K562 (cell line): ENCODE data around the gene EFCAB5. TPM values are rescaled to one million over a fixed set of nuclear protein-coding genes. Genes with fewer than 3 reads are reported as not detected.
"Not testable (repeated sequence)": the region's sequence is repeated elsewhere in the genome, so short reads cannot be mapped to it uniquely, and the experiment has no call there.

ENCODE experiments used
- ATAC-seq: fragments of 200-7000 bp; cut with Tn5 transposase; 3 replicates; pipeline ENCODE4 v1.9.1; 2020; ENCODE audit warnings: moderate library complexity
- BruUV-seq: library from RNA; stranded (reverse); fragments of 400-500 nt; replicated peaks from 2 replicates; lab custom pipeline; 2021; lab: Mats Ljungman, UMichigan
- CTCF ChIA-PET: fragments of 300-600 bp; formaldehyde crosslinking; extraction: SDS; loops from one replicate; lab custom pipeline; 2021; ENCODE audit warnings: low intra/inter-chr PET ratio; lab: Yijun Ruan, JAX
- POLR2A ChIA-PET: fragments of 300-600, 350-650 bp; sonication (Branson Sonifier 250); formaldehyde crosslinking; extraction: SDS; loops from one replicate; lab custom pipeline; 2021; ENCODE audit warnings: antibody characterized with exemption, inconsistent platforms; lab: Yijun Ruan, JAX
- DNase-seq, 4 experiments: peaks; one replicate each; pipeline versions ENCODE4 v3.0.0 to v3.0.0-alpha.2; 2011 to 2018; ENCODE audit warnings: low spot score in 3 of 4, mixed read lengths in 3 of 4; ENCODE audit errors: extremely low read depth in 1 of 4
- FAIRE-seq: peaks from 2 replicates; lab custom pipeline; 2011; peaks lifted over from hg19 to GRCh38; lab: Jason Lieb, UNC
- H2AFZ ChIP-seq: 2 replicates; pipeline ENCODE4 v1.6.0; 2011; ENCODE audit warnings: low read depth, low read length, control low read depth, inconsistent platforms
- H3K27ac ChIP-seq: fragments of 200-600 bp; 3 replicates; pipeline ENCODE4 v1.8.0; 2011; ENCODE audit warnings: low read depth, mild to moderate bottlenecking, control low read depth, inconsistent platforms, low read length, moderate library complexity, mixed read lengths; ENCODE audit errors: extremely low read depth
- H3K27me3 ChIP-seq, 2 experiments: fragments of 300-600 bp in 1 of 2; 2 replicates in 1 of 2; 3 replicates in 1 of 2; pipeline versions ENCODE4 v1.6.0 to v1.8.0; 2011; ENCODE audit warnings: inconsistent platforms in 2 of 2, low read length in 2 of 2, mild to moderate bottlenecking in 1 of 2, mixed read lengths in 1 of 2, moderate library complexity in 1 of 2; ENCODE audit not compliant: control insufficient read depth in 2 of 2, insufficient read depth in 2 of 2
- H3K36me3 ChIP-seq: fragments of 300-600 bp; 3 replicates; pipeline ENCODE4 v1.8.0; 2011; ENCODE audit warnings: mild to moderate bottlenecking, low read length, inconsistent platforms; ENCODE audit not compliant: control insufficient read depth, insufficient read depth
- H3K4me1 ChIP-seq, 2 experiments: fragments of 200-600 bp in 1 of 2; replicated peaks in 1 of 2; 2 replicates in 1 of 2; 3 replicates in 1 of 2; pipeline versions ENCODE4 v1.5.1 to v1.8.0; 2011; ENCODE audit warnings: inconsistent platforms in 2 of 2, low read length in 2 of 2, mild to moderate bottlenecking in 1 of 2, mixed read lengths in 1 of 2, moderate library complexity in 1 of 2; ENCODE audit not compliant: control insufficient read depth in 2 of 2, insufficient read depth in 2 of 2
- H3K4me2 ChIP-seq: 2 replicates; pipeline ENCODE4 v1.6.1; 2011; ENCODE audit warnings: low read length, control low read depth, inconsistent platforms, mixed read lengths; ENCODE audit not compliant: insufficient read depth
- H3K4me3 ChIP-seq: fragments of 200-600 bp; sonication (generic), shearing (Covaris generic); 2 replicates; pipeline ENCODE4 v1.5.1; 2016; ENCODE audit warnings: control low read depth, inconsistent platforms
- H3K79me2 ChIP-seq: fragments of 200-600 bp; 3 replicates; pipeline ENCODE4 v1.8.0; 2011; ENCODE audit warnings: low read length, inconsistent platforms; ENCODE audit not compliant: control insufficient read depth, insufficient read depth
- H3K9ac ChIP-seq, 2 experiments: 2 replicates each; pipeline versions ENCODE4 v1.6.0 to v1.6.1; 2011; ENCODE audit warnings: low read depth in 2 of 2, low read length in 2 of 2, control low read depth in 1 of 2, inconsistent platforms in 1 of 2, mild to moderate bottlenecking in 1 of 2, mixed read lengths in 1 of 2; ENCODE audit not compliant: insufficient read depth in 1 of 2
- H3K9me1 ChIP-seq: one replicate; pipeline ENCODE4 v1.6.0; 2011; ENCODE audit warnings: inconsistent platforms, mild to moderate bottlenecking, low read length, moderate library complexity; ENCODE audit not compliant: control insufficient read depth, insufficient read depth
- H3K9me3 ChIP-seq: replicated peaks from 2 replicates; pipeline ENCODE4 v1.5.1; 2011; ENCODE audit warnings: low read depth, low read length, inconsistent platforms; ENCODE audit not compliant: control insufficient read depth, insufficient read depth
- H4K20me1 ChIP-seq: replicated peaks from 2 replicates; pipeline ENCODE4 v1.6.1; 2011; ENCODE audit warnings: low read length, inconsistent platforms, mixed read lengths; ENCODE audit not compliant: control insufficient read depth, insufficient read depth
- ARID1B ChIP-seq: fragments of 450-650 bp; IDR thresholded peaks from 2 replicates; pipeline ENCODE4 v1.6.1; 2016; ENCODE audit warnings: antibody characterized with exemption, mild to moderate bottlenecking, inconsistent platforms
- ATF3 ChIP-seq, 2 experiments: fragments of 450-650 bp in 1 of 2; sonication (generic) in 1 of 2; formaldehyde crosslinking in 1 of 2; IDR thresholded peaks in 1 of 2; conservative IDR thresholded peaks in 1 of 2; 2 replicates each; pipeline versions ENCODE4 v1.6.1 to v1.8.1; 2016 to 2023; ENCODE audit warnings: mild to moderate bottlenecking in 2 of 2, moderate library complexity in 2 of 2, inconsistent platforms in 1 of 2, missing genetic modification reagents in 1 of 2
- CBFA2T3 ChIP-seq: fragments of 450-650 bp; IDR thresholded peaks from 2 replicates; pipeline ENCODE4 v1.6.1; 2017
- FOXA1 ChIP-seq: fragments of 450-650 bp; IDR thresholded peaks from 2 replicates; pipeline ENCODE4 v1.6.1; 2016; ENCODE audit warnings: mild to moderate bottlenecking, borderline replicate concordance
- KDM1A ChIP-seq, 2 experiments: fragments of 450-650 bp; IDR thresholded peaks; 2 replicates each; pipeline ENCODE4 v1.6.1; 2016; ENCODE audit warnings: mild to moderate bottlenecking in 2 of 2
- KLF13 ChIP-seq: fragments of 450-650 bp; IDR thresholded peaks from 2 replicates; pipeline ENCODE4 v1.6.1; 2016; ENCODE audit warnings: missing genetic modification characterization, low read depth, mild to moderate bottlenecking, missing compliant biosample characterization, moderate library complexity, borderline replicate concordance
- LARP7 ChIP-seq: fragments of 450-650 bp; IDR thresholded peaks from 2 replicates; pipeline ENCODE4 v1.6.1; 2016
- NCOA1 ChIP-seq: fragments of 450-650 bp; IDR thresholded peaks from 2 replicates; pipeline ENCODE4 v1.6.1; 2016; ENCODE audit warnings: low read depth
- POLR2AphosphoS5 ChIP-seq: IDR thresholded peaks from 2 replicates; pipeline ENCODE4 v1.6.1; 2011; ENCODE audit warnings: mild to moderate bottlenecking, low read depth, low read length, moderate library complexity; ENCODE audit not compliant: control insufficient read depth, insufficient read depth
- TCF3 ChIP-seq: sonication (generic); formaldehyde crosslinking; IDR thresholded peaks from 2 replicates; pipeline ENCODE4 v1.4.0; 2020; ENCODE audit warnings: mild to moderate bottlenecking, missing genetic modification reagents
- WGBS: fragments of 100-300 bp; shearing (Covaris generic); methylation state at CpG from one replicate; pipeline ENCODE4 v1.1.6; 2016; ENCODE audit warnings: low coverage, mixed read lengths; ENCODE audit not compliant: insufficient coverage; ENCODE audit errors: missing lambda C conversion rate; 5-methylcytosine and 5-hydroxymethylcytosine counted together
- in situ Hi-C: fragments of 300-500 bp; cut with MboI; formaldehyde crosslinking; loops from 4 replicates; pipeline ENCODE4 v1.15.0; 2018; ENCODE audit warnings: inconsistent platforms, mixed read lengths
- intact Hi-C: fragments of 100-400 bp; cut with micrococcal nuclease; formaldehyde crosslinking; loops from 2 replicates; pipeline ENCODE4 v1.14.2; 2022
- polyA plus RNA-seq, 8 experiments: library from polyadenylated mRNA; depleted of rRNA in 4 of 8; stranded (reverse) in 5 of 8; unstranded in 3 of 8; fragments of >200 nt; fragmentation: Nextera tagmentation in 2 of 8; fragmentation: Illumina TruSeq in 1 of 8; extraction: Ambion mirVana in 2 of 8; extraction: Trizol in 1 of 8; gene quantifications; 2 replicates each; pipeline versions ENCODE4 v1.2.1 to v1.2.3, GENCODE V29; 2011 to 2014; ENCODE audit warnings: inconsistent platforms in 1 of 8, missing spikeins in 1 of 8
- total RNA-seq, 7 experiments: library from RNA; depleted of rRNA in 6 of 7; stranded (reverse); fragments of >200 nt in 6 of 7; fragmentation: Illumina TruSeq in 2 of 7; extraction: Trizol in 2 of 7; gene quantifications; 2 replicates each; pipeline versions ENCODE4 v1.2.1 to v1.2.3, GENCODE V29; 2011 to 2021; ENCODE audit warnings: low replicate concordance in 1 of 7

The EFCAB5 gene
- total and polyA plus RNA-seq, 9 of the 15 experiments (the other 6 are each of a cell fraction or from before 2014, with no cell fraction given) = 0.06 to 0.11 TPM; not detected in 7

DNA sequence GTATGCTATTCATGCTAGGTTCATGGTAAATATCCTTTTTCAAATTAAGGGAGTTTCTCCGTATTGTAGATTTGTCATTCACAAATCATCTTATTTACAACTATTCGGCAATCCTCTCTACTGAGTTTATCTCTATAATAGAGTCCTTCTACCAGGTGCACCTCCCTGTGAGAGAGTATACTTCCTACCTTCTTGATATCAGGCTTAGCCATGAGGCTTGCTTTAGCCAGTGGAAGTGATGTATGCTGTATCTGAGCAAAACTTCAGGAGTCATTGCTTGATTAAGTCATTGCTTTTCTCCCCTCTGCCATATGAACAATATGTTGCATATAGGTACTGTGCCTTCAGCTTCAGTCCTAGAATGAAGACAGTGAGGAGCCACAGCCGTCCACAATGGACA lies 195.7 kb downstream of the EFCAB5 start (continued):
- no peak for TF ChIP-seq FOXA1
- no peak for TF ChIP-seq KLF13 (tag)
- 0 out of 2 replicates have a peak, but pooled peaks have one; percentile 7 for TF ChIP-seq ATF3 (IDR thresholded peaks at IDR 0.05)
- no peak for TF ChIP-seq ATF3 (CRISPR knock-in tag; conservative IDR thresholded peaks at IDR 0.05)
- peak; percentile 47 for TF ChIP-seq CBFA2T3
- no peak for TF ChIP-seq NCOA1
- TF ChIP-seq TCF3 (CRISPR knock-in tag) = no peak
- no peak for TF ChIP-seq LARP7
- TF ChIP-seq, all 486 proteins: peak for 3

DNA sequence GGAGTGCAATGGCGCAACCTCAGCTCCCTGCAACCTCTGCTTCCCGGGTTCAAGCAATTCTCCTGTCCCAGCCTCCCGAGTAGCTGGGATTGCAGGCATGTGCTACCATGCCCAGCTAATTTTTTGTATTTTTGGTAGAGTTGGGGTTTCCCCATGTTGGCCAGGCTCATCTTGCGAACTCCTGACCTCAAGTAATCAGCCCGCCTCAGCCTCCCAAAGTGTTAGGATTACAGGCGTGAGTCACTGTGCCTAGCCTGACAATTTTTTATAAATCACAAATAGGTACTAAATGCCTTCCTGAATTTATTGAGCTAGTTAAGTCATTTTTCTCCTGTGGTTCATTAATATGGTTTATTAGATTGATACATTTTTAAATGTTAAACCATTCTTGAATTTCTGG lies 206.4 kb downstream of the EFCAB5 start:
- H3K27ac ChIP-seq, H3K4me2 ChIP-seq, H2AFZ ChIP-seq, H3K4me3 ChIP-seq, H3K4me1 ChIP-seq, CTCF ChIA-PET, intact Hi-C loops, H4K20me1 ChIP-seq, in situ Hi-C loops, H3K9ac ChIP-seq, H3K27me3 ChIP-seq, FAIRE-seq, H3K9me1 ChIP-seq, BruUV-seq, H3K9me3 ChIP-seq: not testable (repeated sequence)
- DNase-seq (peak in 1 of 4 experiments; percentile 38), ATAC-seq (peak; percentile 45; the same call in 1 of the 3 replicates)
- WGBS = 57% methylated on average over 6 of the region's 6 CpGs
- TF ChIP-seq KDM1A (IDR thresholded peaks at IDR 0.05) = peak in 1 of 2 experiments; percentile 37; a peak in 1 of 4 replicates
- peak; percentile 54; the same call in 1 of the 2 replicates for TF ChIP-seq ARID1B
- peak; percentile 53 for TF ChIP-seq CBFA2T3
- peak; percentile 32; the same call in 1 of the 2 replicates for TF ChIP-seq POLR2AphosphoS5
- peaks cover 64% of the 10 kb centered on the region for H3K79me2 ChIP-seq
- peaks cover 39% of the 10 kb centered on the region; the same call in 1 of the 3 replicates for H3K36me3 ChIP-seq
- POLR2A ChIA-PET = interaction anchor here (0.6 to 0.7 kb wide), 2 partner anchors 96 to 525 kb away, joined by 3 read pairs; partner anchors contain the start of gene CORO6
